Fibroblast of skin of abdomen (primary cell): ENCODE data around the gene IRF4.
"Not testable (repeated sequence)": the region's sequence is repeated elsewhere in the genome, so short reads cannot be mapped to it uniquely, and the experiment has no call there.

ENCODE experiments used
- DNase-seq: peaks from one replicate; pipeline ENCODE4 v3.0.0-alpha.2; 2013

Gene IRF4

GRCh38 chr6:366389-367297 lies 24.9 kb upstream of the IRF4 start:
- DNase-seq, result no peak

GRCh38 chr6:367298-367794 lies 24.2 kb upstream of the IRF4 start:
- no peak for DNase-seq

GRCh38 chr6:367891-368630 lies 23.5 kb upstream of the IRF4 start:
- DNase-seq, result no peak

- no peak for DNase-seq
Observed at GRCh38 chr6:369559-370431, 21.8 kb upstream of the IRF4 start.

- no peak for DNase-seq
Observed at GRCh38 chr6:370555-370954, 21.0 kb upstream of the IRF4 start.

GRCh38 chr6:371851-372250 lies 19.7 kb upstream of the IRF4 start:
- DNase-seq, result not testable (repeated sequence)

- no peak for DNase-seq
Observed at GRCh38 chr6:372336-372911, 19.1 kb upstream of the IRF4 start.

GRCh38 chr6:373031-373430 lies 18.5 kb upstream of the IRF4 start:
- DNase-seq, result no peak

- peak; percentile 16 for DNase-seq
Observed at GRCh38 chr6:373773-374724, 17.5 kb upstream of the IRF4 start.

GRCh38 chr6:374956-375355 lies 16.6 kb upstream of the IRF4 start:
- no peak for DNase-seq

GRCh38 chr6:376827-377640 lies 14.5 kb upstream of the IRF4 start:
- DNase-seq, result no peak

- DNase-seq, result not testable (repeated sequence)
Observed at GRCh38 chr6:377641-378020, 13.9 kb upstream of the IRF4 start.

GRCh38 chr6:378090-378957 lies 13.2 kb upstream of the IRF4 start:
- DNase-seq, result no peak

GRCh38 chr6:378958-379409 lies 12.6 kb upstream of the IRF4 start:
- no peak for DNase-seq

- no peak for DNase-seq
Observed at GRCh38 chr6:379410-380181, 12.0 kb upstream of the IRF4 start.

- no peak for DNase-seq
Observed at GRCh38 chr6:380234-381218, 11.0 kb upstream of the IRF4 start.
